ENCODE data around the gene LRGUK.

LRGUK gene

GRCh38 chr7:134255814-134256213, 128.7 kb downstream of the LRGUK start:
- TF ChIP-seq CTCF (conservative IDR thresholded peaks at IDR 0.05; ENCODE audit: low read depth, low read length): no peak
- H3K4me3 ChIP-seq (ENCODE audit: low read depth, low read length): no peak overlapping the region
- no peak for DNase-seq (ENCODE audit: low read depth)

GRCh38 chr7:134262322-134262721, 135.2 kb downstream of the LRGUK start:
- no peak overlapping the region for H3K4me3 ChIP-seq (ENCODE audit: low read depth, low read length)
- no peak for TF ChIP-seq CTCF (conservative IDR thresholded peaks at IDR 0.05; ENCODE audit: low read depth, low read length)
- no peak for DNase-seq (ENCODE audit: low read depth)

- H3K4me3 ChIP-seq (ENCODE audit: low read depth, low read length): no peak overlapping the region
- TF ChIP-seq CTCF (conservative IDR thresholded peaks at IDR 0.05; ENCODE audit: low read depth, low read length): no peak
Observed at GRCh38 chr7:134276951-134277350, 149.8 kb downstream of the LRGUK start.

GRCh38 chr7:134278502-134279153, 151.5 kb downstream of the LRGUK start:
- DNase-seq (ENCODE audit: low read depth): no peak
- no peak for TF ChIP-seq CTCF (conservative IDR thresholded peaks at IDR 0.05; ENCODE audit: low read depth, low read length)
- no peak overlapping the region for H3K4me3 ChIP-seq (ENCODE audit: low read depth, low read length)

More at GRCh38 chr7:134276951-134277350, 149.8 kb downstream of the LRGUK start:
- no peak for DNase-seq (ENCODE audit: low read depth)

- no peak for DNase-seq (ENCODE audit: low read depth)
- no peak for TF ChIP-seq CTCF (conservative IDR thresholded peaks at IDR 0.05; ENCODE audit: low read depth, low read length)
- H3K4me3 ChIP-seq (ENCODE audit: low read depth, low read length): no peak overlapping the region
Observed at GRCh38 chr7:134279336-134279735, 152.2 kb downstream of the LRGUK start.

- H3K4me3 ChIP-seq (ENCODE audit: low read depth, low read length): no peak overlapping the region
- TF ChIP-seq CTCF (conservative IDR thresholded peaks at IDR 0.05; ENCODE audit: low read depth, low read length): no peak
- DNase-seq (ENCODE audit: low read depth): no peak
Observed at GRCh38 chr7:134279898-134280297, 152.8 kb downstream of the LRGUK start.

- no peak for DNase-seq (ENCODE audit: low read depth)
- no peak overlapping the region for H3K4me3 ChIP-seq (ENCODE audit: low read depth, low read length)
- no peak for TF ChIP-seq CTCF (conservative IDR thresholded peaks at IDR 0.05; ENCODE audit: low read depth, low read length)
Observed at GRCh38 chr7:134280508-134280907, 153.4 kb downstream of the LRGUK start.
